PC-3 (cell line): Measurements from ENCODE around the gene ADD1. TPM values are rescaled to one million over a fixed set of nuclear protein-coding genes. Genes with fewer than 3 reads are reported as not detected.
A peak's percentile ranks its signal among the peaks of the same experiment; 100 is the strongest.

Experiments used
- ATAC-seq: fragments of 200-7000 bp; cut with Tn5 transposase; 2 replicates; pipeline ENCODE4 v1.9.1; 2020; ENCODE audit warnings: mild to moderate bottlenecking, moderate library complexity
- BruUV-seq: library from RNA; stranded (reverse); fragments of 400-500 nt; replicated peaks from 2 replicates; lab custom pipeline; 2021; lab: Mats Ljungman, UMichigan
- CTCF ChIA-PET: fragments of 300-600 bp; sonication (Branson Sonifier 250); formaldehyde crosslinking; loops from one replicate; lab custom pipeline; 2022; ENCODE audit warnings: antibody characterized with exemption; lab: Charles Lee
- POLR2A ChIA-PET: fragments of 300-600 bp; sonication (Branson Sonifier 250); formaldehyde crosslinking; loops from one replicate; lab custom pipeline; 2022; ENCODE audit warnings: antibody characterized with exemption; ENCODE audit not compliant: unreplicated experiment; lab: Charles Lee
- DNase-seq: peaks from one replicate; pipeline ENCODE4 v3.0.0-alpha.2; 2015
- H2AFZ ChIP-seq: fragments of 300-600 bp; sonication (generic); 2 replicates; pipeline ENCODE4 v1.6.0; 2016; ENCODE audit warnings: antibody characterized with exemption, low read length
- H3F3A ChIP-seq: fragments of 300-600 bp; sonication (generic); one replicate; pipeline ENCODE4 v1.6.0; 2017; ENCODE audit warnings: antibody characterized with exemption, low read length, control low read depth, mild to moderate bottlenecking; ENCODE audit not compliant: unreplicated experiment
- H3K27ac ChIP-seq: fragments of 300-600 bp; sonication (generic); 2 replicates; pipeline ENCODE4 v1.5.1; 2016; ENCODE audit warnings: mild to moderate bottlenecking, low read length
- H3K27me3 ChIP-seq: fragments of 300-600 bp; sonication (generic); 2 replicates; pipeline ENCODE4 v1.6.1; 2016; ENCODE audit warnings: low read length, mixed read lengths
- H3K36me3 ChIP-seq: fragments of 300-600 bp; sonication (generic); 2 replicates; pipeline ENCODE4 v1.6.1; 2016; ENCODE audit warnings: low read depth, mixed run types, low read length, mixed read lengths
- H3K4me1 ChIP-seq: fragments of 300-600 bp; sonication (generic); 2 replicates; pipeline ENCODE4 v1.5.1; 2016; ENCODE audit warnings: low read length; ENCODE audit not compliant: insufficient read depth
- H3K4me2 ChIP-seq: fragments of 300-600 bp; sonication (generic); 2 replicates; pipeline ENCODE4 v1.6.0; 2016; ENCODE audit warnings: low read length
- H3K4me3 ChIP-seq: fragments of 300-600 bp; sonication (generic); 2 replicates; pipeline ENCODE4 v1.5.1; 2016; ENCODE audit warnings: mild to moderate bottlenecking, low read length, mixed read lengths
- H3K79me2 ChIP-seq: fragments of 300-600 bp; sonication (generic); 2 replicates; pipeline ENCODE4 v1.6.1; 2017; ENCODE audit warnings: low read length, mixed read lengths
- H3K9ac ChIP-seq: fragments of 300-600 bp; sonication (generic); 2 replicates; pipeline ENCODE4 v1.6.0; 2016; ENCODE audit warnings: mild to moderate bottlenecking, low read length
- H3K9me2 ChIP-seq: fragments of 300-600 bp; sonication (generic); replicated peaks from 2 replicates; pipeline ENCODE4 v1.6.1; 2016; ENCODE audit warnings: mixed run types, low read length, mixed read lengths
- H3K9me3 ChIP-seq: fragments of 300-600 bp; sonication (generic); 2 replicates; pipeline ENCODE4 v1.6.1; 2016; ENCODE audit warnings: low read length, mixed read lengths
- H4K20me1 ChIP-seq: fragments of 300-600 bp; sonication (generic); 2 replicates; pipeline ENCODE4 v1.6.1; 2016; ENCODE audit warnings: low read length, mixed read lengths
- EZH2 ChIP-seq: fragments of 300-600 bp; sonication (generic); IDR thresholded peaks from one replicate; pipeline ENCODE4 v1.6.1; 2017; ENCODE audit warnings: antibody characterized with exemption, mild to moderate bottlenecking, low read length; ENCODE audit not compliant: unreplicated experiment
- EZH2phosphoT487 ChIP-seq: fragments of 300-600 bp; sonication (generic); IDR thresholded peaks from 2 replicates; pipeline ENCODE4 v1.6.1; 2018; ENCODE audit warnings: mild to moderate bottlenecking, antibody characterized with exemption, low read length, borderline replicate concordance
- intact Hi-C: fragments of 100-400 bp; cut with micrococcal nuclease; formaldehyde crosslinking; loops from 2 replicates; pipeline ENCODE4 v1.9.0; 2023
- total RNA-seq: library from RNA; depleted of rRNA; stranded (reverse); fragments of >200 nt; gene quantifications from 2 replicates; pipeline ENCODE4 v1.2.3, GENCODE V29; 2014
- TF ChIP-seq, protein P1 (sequence below): fragments of 300-600 bp; sonication (generic); conservative IDR thresholded peaks from 2 replicates; pipeline ENCODE4 v1.5.1; 2017; ENCODE audit warnings: antibody characterized with exemption, low read depth, mild to moderate bottlenecking, low read length

ADD1 gene
- total RNA-seq, 1 experiment from 2014 or later = 118 TPM

DNA sequence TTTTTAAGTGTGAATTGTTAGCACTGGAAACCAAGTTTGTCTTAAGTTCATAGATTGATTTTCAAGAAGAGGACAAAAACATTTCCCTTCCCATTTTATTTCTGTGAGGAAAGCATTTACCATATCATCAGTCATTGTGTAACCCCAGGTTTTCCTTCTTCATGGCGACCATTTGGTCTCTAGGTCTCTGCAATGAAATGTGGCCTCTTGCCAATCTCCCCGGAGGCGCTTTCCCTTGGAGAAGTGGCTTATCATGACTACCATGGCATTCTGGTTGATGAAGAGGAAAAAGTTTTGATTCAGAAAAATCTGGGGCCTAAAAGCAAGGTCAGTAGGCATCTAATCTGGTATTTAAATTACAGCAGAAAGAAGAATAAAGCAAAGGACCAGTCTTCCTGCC lies 54.4 kb downstream of the ADD1 start:
- H3K27ac ChIP-seq = no peak overlapping the region
- peaks cover 3% of the 10 kb centered on the region; the same call in 1 of the 2 replicates for H3K36me3 ChIP-seq
- POLR2A ChIA-PET = no interaction called here
- intact Hi-C loops = no loop called here
- no peaks in the 10 kb centered on the region for H3K27me3 ChIP-seq
- H3K4me1 ChIP-seq = peaks cover 19% of the 10 kb centered on the region
- H3K4me3 ChIP-seq = no peak overlapping the region
- H3K9me2 ChIP-seq = no peaks in the 10 kb centered on the region
- no peak overlapping the region for H3K4me2 ChIP-seq
- TF ChIP-seq, protein P1, sequence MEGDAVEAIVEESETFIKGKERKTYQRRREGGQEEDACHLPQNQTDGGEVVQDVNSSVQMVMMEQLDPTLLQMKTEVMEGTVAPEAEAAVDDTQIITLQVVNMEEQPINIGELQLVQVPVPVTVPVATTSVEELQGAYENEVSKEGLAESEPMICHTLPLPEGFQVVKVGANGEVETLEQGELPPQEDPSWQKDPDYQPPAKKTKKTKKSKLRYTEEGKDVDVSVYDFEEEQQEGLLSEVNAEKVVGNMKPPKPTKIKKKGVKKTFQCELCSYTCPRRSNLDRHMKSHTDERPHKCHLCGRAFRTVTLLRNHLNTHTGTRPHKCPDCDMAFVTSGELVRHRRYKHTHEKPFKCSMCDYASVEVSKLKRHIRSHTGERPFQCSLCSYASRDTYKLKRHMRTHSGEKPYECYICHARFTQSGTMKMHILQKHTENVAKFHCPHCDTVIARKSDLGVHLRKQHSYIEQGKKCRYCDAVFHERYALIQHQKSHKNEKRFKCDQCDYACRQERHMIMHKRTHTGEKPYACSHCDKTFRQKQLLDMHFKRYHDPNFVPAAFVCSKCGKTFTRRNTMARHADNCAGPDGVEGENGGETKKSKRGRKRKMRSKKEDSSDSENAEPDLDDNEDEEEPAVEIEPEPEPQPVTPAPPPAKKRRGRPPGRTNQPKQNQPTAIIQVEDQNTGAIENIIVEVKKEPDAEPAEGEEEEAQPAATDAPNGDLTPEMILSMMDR = no peak
- TF ChIP-seq EZH2 (no peak), EZH2phosphoT487 (no peak)
- no TSS peak for BruUV-seq
- CTCF ChIA-PET = no interaction called here
- no peaks in the 10 kb centered on the region for H4K20me1 ChIP-seq
- H3K79me2 ChIP-seq = no peaks in the 10 kb centered on the region
- no peaks in the 10 kb centered on the region for H3F3A ChIP-seq
- no peaks in the 10 kb centered on the region for H3K9me3 ChIP-seq
- H3K9ac ChIP-seq = no peak overlapping the region
- no peak overlapping the region for H2AFZ ChIP-seq
- ATAC-seq = no peak
- no peak for DNase-seq

DNA sequence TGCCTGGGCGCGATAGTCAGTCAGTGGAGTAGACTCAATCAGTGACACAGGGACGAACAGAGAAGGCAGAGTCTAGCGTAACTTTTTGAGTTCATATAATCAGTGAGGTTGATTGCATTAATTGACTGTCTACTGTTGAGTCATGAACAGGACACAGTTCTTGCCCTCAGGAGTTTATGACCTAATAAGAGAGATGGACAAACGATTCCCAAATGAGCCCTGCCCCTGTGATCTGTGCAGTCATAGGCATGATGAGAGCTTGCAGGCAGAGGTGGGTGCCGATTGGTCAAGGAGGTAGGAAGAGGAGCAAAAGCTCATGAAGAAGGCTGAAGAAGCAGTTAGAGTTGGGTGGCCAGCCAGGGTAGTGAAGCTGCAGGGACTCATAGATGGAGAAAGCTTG lies 57.1 kb downstream of the ADD1 start:
- Histone ChIP-seq H3K9me3 (no peaks in the 10 kb centered on the region), H3K36me3 (peaks cover 6% of the 10 kb centered on the region), H3K27me3 (no peaks in the 10 kb centered on the region), H4K20me1 (no peaks in the 10 kb centered on the region), H3K4me1 (peaks cover 19% of the 10 kb centered on the region), H2AFZ (no peak overlapping the region), H3K79me2 (no peaks in the 10 kb centered on the region), H3K9me2 (no peaks in the 10 kb centered on the region), H3K27ac (no peak overlapping the region), H3K9ac (no peak overlapping the region), H3K4me3 (no peak overlapping the region), H3K4me2 (0 out of 2 replicates have a peak overlapping the region, but pooled peaks have one; percentile 0), H3F3A (no peaks in the 10 kb centered on the region)
- ChIA-PET CTCF (no interaction called here), POLR2A (no interaction called here)
- ATAC-seq = peak; percentile 29
- no peak for DNase-seq
- no TSS peak for BruUV-seq
- TF ChIP-seq EZH2phosphoT487 = no peak
- TF ChIP-seq, protein P1 = no peak
- TF ChIP-seq EZH2 = no peak
- intact Hi-C loops = loop anchor here (10.0 kb wide), 1 partner anchor 56 kb away; the partner anchor contains the start of gene ADD1

DNA sequence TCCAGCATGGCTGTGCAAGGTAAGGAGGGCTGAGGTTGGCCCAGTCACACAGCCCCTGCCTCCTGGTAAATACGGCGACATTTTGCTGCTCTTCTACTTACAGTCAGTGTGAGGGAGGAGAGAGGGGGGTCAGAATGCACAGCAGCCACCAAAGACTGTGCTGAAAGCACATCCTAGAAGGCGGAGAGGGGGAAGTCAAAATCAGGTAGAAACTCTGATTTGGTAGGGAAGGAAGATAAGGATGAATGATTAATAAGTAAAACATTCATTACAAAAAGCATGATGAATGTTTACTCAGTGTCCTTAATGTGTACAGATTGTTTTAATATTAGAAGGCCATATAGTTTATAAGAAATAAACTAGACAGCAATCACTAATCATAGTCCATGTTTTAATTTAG lies 57.5 kb downstream of the ADD1 start:
- TF ChIP-seq, protein P1 = no peak
- TF ChIP-seq EZH2phosphoT487 (no peak), EZH2 (no peak)

More for the DNA sequence above, 57.5 kb downstream of the ADD1 start:
- no peaks in the 10 kb centered on the region for H4K20me1 ChIP-seq
- H2AFZ ChIP-seq = no peak overlapping the region
- no TSS peak for BruUV-seq
- no peak overlapping the region for H3K4me3 ChIP-seq
- ChIA-PET CTCF (no interaction called here), POLR2A (no interaction called here)
- H3K79me2 ChIP-seq = no peaks in the 10 kb centered on the region
- ATAC-seq (peak; percentile 78), DNase-seq (peak; percentile 28)
- intact Hi-C loops = loop anchor here (10.0 kb wide), 1 partner anchor 56 kb away; the partner anchor contains the start of gene ADD1
- H3K27me3 ChIP-seq = no peaks in the 10 kb centered on the region
- H3K9me3 ChIP-seq = no peaks in the 10 kb centered on the region
- no peaks in the 10 kb centered on the region for H3F3A ChIP-seq
- no peaks in the 10 kb centered on the region for H3K9me2 ChIP-seq
- no peak overlapping the region for H3K9ac ChIP-seq
- H3K4me2 ChIP-seq = 0 out of 2 replicates have a peak overlapping the region, but pooled peaks have one; percentile 0
- no peak overlapping the region for H3K27ac ChIP-seq
- H3K4me1 ChIP-seq = peaks cover 19% of the 10 kb centered on the region
- H3K36me3 ChIP-seq = peaks cover 6% of the 10 kb centered on the region
